CD8-positive, alpha-beta memory T cell (primary cell): ENCODE data around the gene ZEB2. TPM values are rescaled to one million over a fixed set of nuclear protein-coding genes. Genes with fewer than 3 reads are reported as not detected.

Experiments used
- CTCF ChIA-PET: fragments of 350-600 bp; sonication (Branson Sonifier 250); formaldehyde crosslinking; loops from one replicate; lab custom pipeline; 2021; ENCODE audit warnings: antibody characterized with exemption; lab: Charles Lee
- POLR2A ChIA-PET: fragments of 350-600 bp; sonication (Branson Sonifier 250); formaldehyde crosslinking; loops from one replicate; lab custom pipeline; 2021; ENCODE audit warnings: antibody characterized with exemption; lab: Charles Lee
- DNase-seq, 5 donors: peaks; one replicate each; pipeline versions ENCODE4 v3.0.0 to v3.0.0-alpha.2; 2020 to 2022; ENCODE audit warnings: mixed read lengths in 1 of 5
- H3K27ac ChIP-seq: one replicate; pipeline ENCODE4 v1.7.0; 2013; ENCODE audit warnings: low read depth, mild to moderate bottlenecking, low read length, moderate library complexity
- H3K27me3 ChIP-seq: 2 replicates; pipeline ENCODE4 v1.7.0; 2013; ENCODE audit warnings: low read length, mild to moderate bottlenecking; ENCODE audit not compliant: insufficient read depth, poor library complexity, severe bottlenecking
- H3K36me3 ChIP-seq: 2 replicates; pipeline ENCODE4 v1.7.0; 2013; ENCODE audit warnings: mild to moderate bottlenecking, low read length, moderate library complexity; ENCODE audit not compliant: insufficient read depth
- H3K4me1 ChIP-seq: 2 replicates; pipeline ENCODE4 v1.7.0; 2013; ENCODE audit warnings: mild to moderate bottlenecking, low read length, moderate library complexity; ENCODE audit not compliant: insufficient read depth
- H3K4me3 ChIP-seq: 2 replicates; pipeline ENCODE4 v1.7.0; 2013; ENCODE audit warnings: mild to moderate bottlenecking, low read length
- H3K9me3 ChIP-seq: 2 replicates; pipeline ENCODE4 v1.7.0; 2013; ENCODE audit warnings: mild to moderate bottlenecking, low read length
- H3K27ac Mint-ChIP-seq, 8 donors: one replicate each; pipeline ENCODE4 v1.8.0; 2020 to 2021; ENCODE audit warnings: mixed read lengths in 8 of 8, mild to moderate bottlenecking in 6 of 8, inconsistent platforms in 3 of 8, moderate library complexity in 3 of 8
- H3K27me3 Mint-ChIP-seq, 2 donors: one replicate each; pipeline ENCODE4 v1.8.0; 2020 to 2021; ENCODE audit warnings: mixed read lengths in 2 of 2, mild to moderate bottlenecking in 1 of 2, moderate library complexity in 1 of 2
- H3K36me3 Mint-ChIP-seq, 3 donors: one replicate each; pipeline ENCODE4 v1.8.0; 2020 to 2021; ENCODE audit warnings: mixed read lengths in 3 of 3, inconsistent platforms in 1 of 3, mild to moderate bottlenecking in 1 of 3
- H3K4me1 Mint-ChIP-seq, 3 donors: one replicate each; pipeline ENCODE4 v1.8.0; 2020 to 2021; ENCODE audit warnings: mixed read lengths in 3 of 3, inconsistent platforms in 1 of 3, mild to moderate bottlenecking in 1 of 3
- H3K4me3 Mint-ChIP-seq, 7 donors: one replicate each; pipeline ENCODE4 v1.8.0; 2020 to 2021; ENCODE audit warnings: mixed read lengths in 7 of 7, mild to moderate bottlenecking in 6 of 7, moderate library complexity in 4 of 7, inconsistent platforms in 2 of 7
- H3K9me3 Mint-ChIP-seq, 5 donors: one replicate each; pipeline ENCODE4 v1.8.0; 2020 to 2022; ENCODE audit warnings: mixed read lengths in 5 of 5, mild to moderate bottlenecking in 3 of 5, moderate library complexity in 2 of 5, inconsistent platforms in 1 of 5
- polyA plus RNA-seq: library from polyadenylated mRNA; unstranded; fragments of 300-500 nt; fragmentation: Illumina TruSeq; gene quantifications from one replicate; pipeline ENCODE4 v1.2.3, GENCODE V29; 2021
- total RNA-seq, 2 experiments: library from RNA; stranded (reverse); gene quantifications; one replicate each; pipeline ENCODE4 v1.2.3, GENCODE V29; 2021

Gene ZEB2
- total and polyA plus RNA-seq, 3 experiments from 2014 or later, result 20.6 to 35.8 (median 32.7) TPM

DNA sequence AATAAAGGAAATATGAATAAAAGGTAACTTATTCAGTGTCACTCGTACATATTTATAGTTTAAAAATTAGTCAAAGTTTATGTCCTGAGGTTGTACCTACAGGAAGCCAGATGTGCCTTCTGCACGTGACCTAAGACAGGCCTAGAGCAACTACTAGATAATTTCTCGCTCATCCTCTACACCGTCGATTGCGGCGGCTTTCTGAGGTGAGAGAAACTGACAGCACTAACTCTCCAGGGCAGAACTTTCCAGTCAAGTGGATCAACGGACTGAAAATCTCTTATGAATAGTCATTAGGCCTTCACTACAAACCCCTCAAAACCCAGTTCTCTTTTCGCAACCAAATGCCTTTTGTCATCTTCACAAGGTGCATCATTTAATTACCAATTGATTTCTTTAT lies 54.2 kb downstream of the ZEB2 start:
- Histone ChIP-seq H3K27me3 (no peaks in the 10 kb centered on the region), H3K4me3 (no peak overlapping the region), H3K4me1 (peaks cover 9% of the 10 kb centered on the region), H3K36me3 (no peaks in the 10 kb centered on the region), H3K9me3 (no peaks in the 10 kb centered on the region), H3K27ac (no peak overlapping the region)
- Mint-ChIP-seq H3K4me1 (peaks cover 25 to 72% (median 33%) of the 10 kb centered on the region in 3 donors), H3K9me3 (no peaks in the 10 kb centered on the region), H3K27ac (peak overlapping the region in 7 of 8 donors; percentile 18 to 87 (median 51)), H3K27me3 (no peaks in the 10 kb centered on the region), H3K36me3 (peaks cover 0 to 4% (median 0%) of the 10 kb centered on the region in 3 donors), H3K4me3 (peak overlapping the region in 1 of 7 donors; percentile 5)
- POLR2A ChIA-PET, result interaction anchor here (0.5 kb wide), 1 partner anchor 111 kb away, joined by 8 read pairs; no protein-coding TSS in a partner anchor
- CTCF ChIA-PET, result interaction anchor here (1.2 to 1.7 kb wide), 3 partner anchors 15 to 45 kb away, joined by 3 to 6 read pairs (median 6); no protein-coding TSS in a partner anchor
- DNase-seq, result peak in 2 of 5 donors; percentile 31 to 59

- no peaks in the 10 kb centered on the region for H3K9me3 Mint-ChIP-seq
- CTCF ChIA-PET, result interaction anchor here (1.2 to 1.7 kb wide), 3 partner anchors 15 to 46 kb away, joined by 5 to 6 read pairs (median 6); no protein-coding TSS in a partner anchor
- peaks cover 31 to 79% (median 35%) of the 10 kb centered on the region in 3 donors for H3K4me1 Mint-ChIP-seq
- POLR2A ChIA-PET, result no interaction called here
- H3K27me3 Mint-ChIP-seq, result no peaks in the 10 kb centered on the region
- peak overlapping the region in 2 of 8 donors; percentile 20 to 80 for H3K27ac Mint-ChIP-seq
- Histone ChIP-seq H3K9me3 (no peaks in the 10 kb centered on the region), H3K4me1 (peaks cover 12% of the 10 kb centered on the region), H3K36me3 (no peaks in the 10 kb centered on the region), H3K4me3 (no peak overlapping the region), H3K27me3 (no peaks in the 10 kb centered on the region), H3K27ac (no peak overlapping the region)
- peaks cover 0 to 4% (median 0%) of the 10 kb centered on the region in 3 donors for H3K36me3 Mint-ChIP-seq
- H3K4me3 Mint-ChIP-seq, result no peak overlapping the region
- DNase-seq, result no peak
Measured at GRCh38 chr2:144464730-144465129, 55.2 kb downstream of the ZEB2 start.

- Mint-ChIP-seq H3K4me3 (no peak overlapping the region), H3K36me3 (peaks cover 0 to 4% (median 0%) of the 10 kb centered on the region in 3 donors), H3K4me1 (peaks cover 45 to 82% (median 46%) of the 10 kb centered on the region in 3 donors), H3K9me3 (no peaks in the 10 kb centered on the region), H3K27me3 (no peaks in the 10 kb centered on the region), H3K27ac (peak overlapping the region in 3 of 8 donors; percentile 3 to 92 (median 83))
- Histone ChIP-seq H3K27me3 (no peaks in the 10 kb centered on the region), H3K9me3 (no peaks in the 10 kb centered on the region), H3K4me1 (peaks cover 25% of the 10 kb centered on the region), H3K4me3 (no peak overlapping the region), H3K36me3 (no peaks in the 10 kb centered on the region), H3K27ac (no peak overlapping the region)
- CTCF ChIA-PET, result no interaction called here
- POLR2A ChIA-PET, result no interaction called here
- no peak for DNase-seq
Measured at GRCh38 chr2:144463266-144463665, 56.7 kb downstream of the ZEB2 start.

GRCh38 chr2:144462266-144462665 lies 57.7 kb downstream of the ZEB2 start:
- ChIA-PET POLR2A (no interaction called here), CTCF (no interaction called here)
- Histone ChIP-seq H3K4me1 (peaks cover 25% of the 10 kb centered on the region), H3K36me3 (no peaks in the 10 kb centered on the region), H3K27me3 (no peaks in the 10 kb centered on the region), H3K9me3 (no peaks in the 10 kb centered on the region), H3K4me3 (no peak overlapping the region), H3K27ac (no peak overlapping the region)
- peak overlapping the region; percentile 75 to 95 (median 86) for H3K27ac Mint-ChIP-seq
- H3K4me3 Mint-ChIP-seq, result peak overlapping the region in 3 of 7 donors; percentile 7 to 75 (median 39)
- peaks cover 0 to 4% (median 1%) of the 10 kb centered on the region in 3 donors for H3K36me3 Mint-ChIP-seq
- H3K27me3 Mint-ChIP-seq, result peaks cover 0 to 3% of the 10 kb centered on the region in 2 donors
- H3K4me1 Mint-ChIP-seq, result peaks cover 49 to 83% (median 50%) of the 10 kb centered on the region in 3 donors
- DNase-seq, result no peak
- H3K9me3 Mint-ChIP-seq, result no peaks in the 10 kb centered on the region

- no peak for DNase-seq
- peak overlapping the region; percentile 87 for H3K27ac ChIP-seq
- Mint-ChIP-seq H3K4me1 (peaks cover 50 to 84% (median 55%) of the 10 kb centered on the region in 3 donors), H3K4me3 (peak overlapping the region in 4 of 7 donors; percentile 12 to 76 (median 20)), H3K27ac (peak overlapping the region; percentile 75 to 95 (median 90)), H3K9me3 (no peaks in the 10 kb centered on the region), H3K36me3 (peaks cover 0 to 4% (median 1%) of the 10 kb centered on the region in 3 donors), H3K27me3 (peaks cover 0 to 4% of the 10 kb centered on the region in 2 donors)
- POLR2A ChIA-PET, result no interaction called here
- no peaks in the 10 kb centered on the region for H3K36me3 ChIP-seq
- H3K9me3 ChIP-seq, result no peaks in the 10 kb centered on the region
- H3K27me3 ChIP-seq, result no peaks in the 10 kb centered on the region
- peaks cover 25% of the 10 kb centered on the region for H3K4me1 ChIP-seq
- H3K4me3 ChIP-seq, result no peak overlapping the region
- CTCF ChIA-PET, result interaction anchor here (0.6 kb wide), 1 partner anchor 14 kb away, joined by 3 read pairs; no protein-coding TSS in a partner anchor
Measured at GRCh38 chr2:144461308-144461766, 58.6 kb downstream of the ZEB2 start.

- POLR2A ChIA-PET, result no interaction called here
- no peaks in the 10 kb centered on the region for H3K27me3 ChIP-seq
- H3K9me3 Mint-ChIP-seq, result no peaks in the 10 kb centered on the region
- H3K27me3 Mint-ChIP-seq, result peaks cover 0 to 4% of the 10 kb centered on the region in 2 donors
- peaks cover 25% of the 10 kb centered on the region for H3K4me1 ChIP-seq
- peaks cover 54 to 84% (median 58%) of the 10 kb centered on the region in 3 donors for H3K4me1 Mint-ChIP-seq
- H3K36me3 ChIP-seq, result no peaks in the 10 kb centered on the region
- no peaks in the 10 kb centered on the region for H3K9me3 ChIP-seq
- peak overlapping the region in 3 of 7 donors; percentile 13 to 76 (median 27) for H3K4me3 Mint-ChIP-seq
- H3K27ac Mint-ChIP-seq, result peak overlapping the region; percentile 75 to 96 (median 90)
- H3K4me3 ChIP-seq, result no peak overlapping the region
- CTCF ChIA-PET, result no interaction called here
- DNase-seq, result no peak
- peak overlapping the region; percentile 87 for H3K27ac ChIP-seq
- H3K36me3 Mint-ChIP-seq, result peaks cover 0 to 4% (median 1%) of the 10 kb centered on the region in 3 donors
Measured at GRCh38 chr2:144460727-144461307, 59.1 kb downstream of the ZEB2 start.

DNA sequence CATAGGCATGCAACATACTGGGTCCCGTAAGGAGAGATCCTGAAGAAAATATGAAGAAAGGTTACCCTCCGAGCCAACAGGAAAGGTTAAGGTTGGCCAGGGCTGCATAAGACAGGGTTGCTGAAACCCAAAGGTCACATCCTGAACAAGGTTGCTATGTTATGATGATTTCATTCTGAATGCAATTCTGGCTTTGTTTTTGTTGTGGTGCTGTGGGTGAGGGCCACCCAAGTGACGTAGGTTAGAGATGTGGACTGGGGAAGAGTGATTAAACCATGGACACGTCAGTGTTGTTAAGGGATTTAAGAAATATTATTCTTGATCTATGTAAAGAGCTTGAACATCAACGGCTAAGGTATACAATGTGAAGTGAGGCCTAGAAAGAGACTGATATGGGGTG lies 60.0 kb downstream of the ZEB2 start:
- H3K4me1 ChIP-seq, result peaks cover 32% of the 10 kb centered on the region
- CTCF ChIA-PET, result no interaction called here
- H3K4me1 Mint-ChIP-seq, result peaks cover 63 to 85% (median 63%) of the 10 kb centered on the region in 3 donors

More for the DNA sequence above, 60.0 kb downstream of the ZEB2 start:
- H3K27me3 Mint-ChIP-seq, result peaks cover 0 to 4% of the 10 kb centered on the region in 2 donors
- POLR2A ChIA-PET, result interaction anchor here (0.6 to 0.7 kb wide), 2 partner anchors 17 to 30 kb away, joined by 3 to 5 read pairs; no protein-coding TSS in a partner anchor
- H3K4me3 Mint-ChIP-seq, result peak overlapping the region; percentile 11 to 79 (median 40)
- H3K36me3 Mint-ChIP-seq, result peaks cover 0 to 4% (median 1%) of the 10 kb centered on the region in 3 donors
- H3K27me3 ChIP-seq, result no peaks in the 10 kb centered on the region
- H3K27ac ChIP-seq, result peak overlapping the region; percentile 87
- peak; percentile 14 to 89 (median 54) for DNase-seq
- H3K36me3 ChIP-seq, result no peaks in the 10 kb centered on the region
- no peak overlapping the region for H3K4me3 ChIP-seq
- H3K9me3 Mint-ChIP-seq, result no peaks in the 10 kb centered on the region
- peak overlapping the region; percentile 74 to 96 (median 90) for H3K27ac Mint-ChIP-seq
- H3K9me3 ChIP-seq, result no peaks in the 10 kb centered on the region
